ENCODE results near the gene GAB4. TPM values are rescaled to one million over a fixed set of nuclear protein-coding genes. Genes with fewer than 3 reads are reported as not detected.

GAB4 gene
- total and polyA plus RNA-seq, 2 of the 13 experiments (the other 11 are each of a cell fraction or from before 2014, with no cell fraction given): not detected

- Histone ChIP-seq H3K79me2 (ENCODE audit: insufficient read depth, low read length) (no peaks in the 10 kb centered on the region), H3K9me3 (ENCODE audit: low read length) (no peaks in the 10 kb centered on the region), H3K9ac (ENCODE audit: insufficient read depth, low read depth, low read length) (no peak overlapping the region), H3K27ac (ENCODE audit: extremely low read length, insufficient read depth, low read length) (no peak overlapping the region), H2AFZ (ENCODE audit: low read length) (no peak overlapping the region), H3K4me2 (ENCODE audit: low read depth, low read length) (no peak overlapping the region), H3K4me3 (replicated peaks in 1 of 3; ENCODE audit: insufficient read depth in 1 of 3, low read depth in 2 of 3, low read length in 3 of 3) (no peak overlapping the region), H4K20me1 (ENCODE audit: insufficient read depth, low read length) (no peaks in the 10 kb centered on the region), H3K4me1 (ENCODE audit: insufficient read depth, low read length) (no peaks in the 10 kb centered on the region), H3K27me3 (ENCODE audit: control insufficient read depth in 1 of 2, insufficient read depth in 2 of 2, low read length in 2 of 2) (no peaks in the 10 kb centered on the region), H3K36me3 (replicated peaks in 1 of 2; ENCODE audit: control insufficient read depth in 1 of 2, insufficient read depth in 2 of 2, low read length in 2 of 2) (no peaks in the 10 kb centered on the region)
- in situ Hi-C loops (cut with HindIII; ENCODE audit: extremely low pct_ligation_motif_present, low pct_unique_long_range_greater_than_20kb): no loop called here
- DNase-seq (ENCODE audit: low spot score) (no peak), FAIRE-seq (no peak), ATAC-seq (no peak)
- intact Hi-C loops (cut with micrococcal nuclease; ENCODE audit: unreplicated experiment): no loop called here
- no TSS peak for BruUV-seq (replicated peaks)
- 0% methylated on average over 5 of the region's 10 CpGs for WGBS (ENCODE audit: low lambda C conversion rate)
- ChIA-PET POLR2A (no interaction called here), CTCF (ENCODE audit: low intra/inter-chr PET ratio, low total read pairs) (no interaction called here)
- TF ChIP-seq ZEB1 (IDR thresholded peaks at IDR 0.05; ENCODE audit: insufficient replicate concordance, low read depth) (no peak), ZSCAN29 (CRISPR knock-in tag; conservative IDR thresholded peaks at IDR 0.05) (no peak), FOSL2 (CRISPR knock-in tag; IDR thresholded peaks at IDR 0.05) (no peak), ZNF3 (CRISPR knock-in tag; IDR thresholded peaks at IDR 0.05) (no peak), GRHL1 (CRISPR knock-in tag; conservative IDR thresholded peaks at IDR 0.05) (no peak), AGO2 (optimal IDR thresholded peaks at IDR 0.05; ENCODE audit: low read depth, low read length) (no peak), DMTF1 (CRISPR knock-in tag; IDR thresholded peaks at IDR 0.05) (no peak)
- TF ChIP-seq, protein P1, sequence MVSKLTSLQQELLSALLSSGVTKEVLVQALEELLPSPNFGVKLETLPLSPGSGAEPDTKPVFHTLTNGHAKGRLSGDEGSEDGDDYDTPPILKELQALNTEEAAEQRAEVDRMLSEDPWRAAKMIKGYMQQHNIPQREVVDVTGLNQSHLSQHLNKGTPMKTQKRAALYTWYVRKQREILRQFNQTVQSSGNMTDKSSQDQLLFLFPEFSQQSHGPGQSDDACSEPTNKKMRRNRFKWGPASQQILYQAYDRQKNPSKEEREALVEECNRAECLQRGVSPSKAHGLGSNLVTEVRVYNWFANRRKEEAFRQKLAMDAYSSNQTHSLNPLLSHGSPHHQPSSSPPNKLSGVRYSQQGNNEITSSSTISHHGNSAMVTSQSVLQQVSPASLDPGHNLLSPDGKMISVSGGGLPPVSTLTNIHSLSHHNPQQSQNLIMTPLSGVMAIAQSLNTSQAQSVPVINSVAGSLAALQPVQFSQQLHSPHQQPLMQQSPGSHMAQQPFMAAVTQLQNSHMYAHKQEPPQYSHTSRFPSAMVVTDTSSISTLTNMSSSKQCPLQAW (CRISPR knock-in tag; IDR thresholded peaks at IDR 0.05): no peak
- TF ChIP-seq, protein P2, sequence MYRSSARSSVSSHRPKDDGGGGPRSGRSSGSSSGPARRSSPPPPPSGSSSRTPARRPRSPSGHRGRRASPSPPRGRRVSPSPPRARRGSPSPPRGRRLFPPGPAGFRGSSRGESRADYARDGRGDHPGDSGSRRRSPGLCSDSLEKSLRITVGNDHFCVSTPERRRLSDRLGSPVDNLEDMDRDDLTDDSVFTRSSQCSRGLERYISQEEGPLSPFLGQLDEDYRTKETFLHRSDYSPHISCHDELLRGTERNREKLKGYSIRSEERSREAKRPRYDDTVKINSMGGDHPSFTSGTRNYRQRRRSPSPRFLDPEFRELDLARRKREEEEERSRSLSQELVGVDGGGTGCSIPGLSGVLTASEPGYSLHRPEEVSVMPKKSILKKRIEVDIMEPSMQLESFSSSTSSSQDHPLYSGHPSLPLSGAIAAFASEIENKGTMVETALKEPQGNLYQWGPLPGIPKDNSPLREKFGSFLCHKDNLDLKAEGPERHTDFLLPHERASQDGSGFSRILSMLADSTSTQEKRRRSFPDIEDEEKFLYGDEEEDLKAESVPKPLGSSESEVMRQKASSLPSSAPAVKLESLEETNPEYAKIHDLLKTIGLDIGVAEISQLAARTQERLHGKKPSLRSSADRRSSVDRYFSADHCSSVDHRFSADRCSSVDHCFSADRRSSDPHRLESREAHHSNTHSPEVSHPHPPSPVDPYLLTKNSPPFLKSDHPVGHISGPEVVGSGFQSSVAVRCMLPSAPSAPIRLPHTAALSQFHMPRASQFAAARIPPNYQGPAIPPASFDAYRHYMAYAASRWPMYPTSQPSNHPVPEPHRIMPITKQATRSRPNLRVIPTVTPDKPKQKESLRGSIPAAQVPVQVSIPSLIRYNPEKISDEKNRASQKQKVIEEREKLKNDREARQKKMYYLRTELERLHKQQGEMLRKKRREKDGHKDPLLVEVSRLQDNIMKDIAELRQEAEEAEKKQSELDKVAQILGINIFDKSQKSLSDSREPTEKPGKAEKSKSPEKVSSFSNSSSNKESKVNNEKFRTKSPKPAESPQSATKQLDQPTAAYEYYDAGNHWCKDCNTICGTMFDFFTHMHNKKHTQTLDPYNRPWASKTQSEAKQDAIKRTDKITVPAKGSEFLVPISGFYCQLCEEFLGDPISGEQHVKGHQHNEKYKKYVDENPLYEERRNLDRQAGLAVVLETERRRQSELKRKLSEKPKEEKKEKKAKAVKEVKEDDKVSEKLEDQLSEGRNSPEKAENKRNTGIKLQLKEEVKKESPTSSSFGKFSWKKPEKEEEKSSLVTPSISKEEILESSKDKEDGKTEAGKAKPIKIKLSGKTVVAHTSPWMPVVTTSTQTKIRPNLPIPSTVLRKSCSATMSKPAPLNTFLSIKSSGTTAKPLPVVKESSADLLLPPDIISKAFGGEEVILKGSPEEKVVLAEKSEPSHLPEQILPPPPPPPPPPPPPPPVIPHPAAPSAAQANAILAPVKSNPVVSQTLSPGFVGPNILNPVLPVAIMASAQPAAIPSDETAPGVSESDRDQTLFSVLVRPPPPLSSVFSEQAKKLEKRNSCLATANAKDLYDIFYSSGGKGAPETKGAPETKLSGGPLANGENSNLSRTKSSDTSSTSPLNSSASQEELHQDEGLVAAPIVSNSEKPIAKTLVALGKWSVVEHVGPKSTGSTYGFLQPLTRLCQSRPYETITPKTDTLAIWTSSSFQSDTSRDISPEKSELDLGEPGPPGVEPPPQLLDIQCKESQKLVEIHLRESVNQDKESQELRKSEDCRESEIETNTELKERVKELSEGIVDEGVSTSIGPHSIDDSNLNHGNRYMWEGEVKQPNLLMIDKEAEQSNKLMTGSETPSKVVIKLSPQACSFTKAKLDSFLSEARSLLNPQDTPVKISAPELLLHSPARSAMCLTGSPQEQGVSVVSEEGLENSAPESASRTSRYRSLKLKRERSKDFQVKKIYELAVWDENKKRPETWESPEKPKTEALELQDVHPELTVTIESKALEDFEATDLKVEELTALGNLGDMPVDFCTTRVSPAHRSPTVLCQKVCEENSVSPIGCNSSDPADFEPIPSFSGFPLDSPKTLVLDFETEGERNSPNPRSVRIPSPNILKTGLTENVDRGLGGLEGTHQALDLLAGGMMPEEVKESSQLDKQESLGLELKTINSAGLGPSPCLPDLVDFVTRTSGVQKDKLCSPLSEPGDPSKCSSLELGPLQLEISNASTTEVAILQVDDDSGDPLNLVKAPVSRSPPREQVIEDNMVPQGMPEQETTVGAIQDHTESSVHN (CRISPR knock-in tag; IDR thresholded peaks at IDR 0.05): no peak
Measured at GRCh38 chr22:16975155-16975885, 32.7 kb downstream of the GAB4 start.

All from HepG2 (cell line).